ENCODE measurements around the gene PIR. TPM values are rescaled to one million over a fixed set of nuclear protein-coding genes. Genes with fewer than 3 reads are reported as not detected.
A peak's percentile ranks its signal among the peaks of the same experiment; 100 is the strongest.

The PIR gene
- total and polyA plus RNA-seq, 9 of the 15 experiments (the other 6 are each of a cell fraction or from before 2014, with no cell fraction given) = 7.5 to 29.8 (median 11.5) TPM

GRCh38 chrX:15418041-15418706, 75.0 kb downstream of the PIR start:
- Histone ChIP-seq H3K4me2 (ENCODE audit: insufficient read depth, low read length) (no peak overlapping the region), H3K9me1 (ENCODE audit: control insufficient read depth, insufficient read depth, low read length) (no peaks in the 10 kb centered on the region), H4K20me1 (replicated peaks; ENCODE audit: control insufficient read depth, insufficient read depth, low read length) (no peaks in the 10 kb centered on the region), H3K79me2 (ENCODE audit: control insufficient read depth, insufficient read depth, low read length) (no peaks in the 10 kb centered on the region), H3K36me3 (ENCODE audit: control insufficient read depth, insufficient read depth, low read length) (no peaks in the 10 kb centered on the region), H3K27ac (ENCODE audit: extremely low read depth, low read depth, low read length) (no peak overlapping the region), H2AFZ (ENCODE audit: low read depth, low read length) (no peak overlapping the region), H3K9me3 (replicated peaks; ENCODE audit: control insufficient read depth, insufficient read depth, low read depth, low read length) (no peaks in the 10 kb centered on the region), H3K9ac (ENCODE audit: insufficient read depth in 1 of 2, low read depth in 2 of 2, low read length in 2 of 2) (no peak overlapping the region), H3K4me3 (no peak overlapping the region), H3K4me1 (replicated peaks in 1 of 2; ENCODE audit: control insufficient read depth in 2 of 2, insufficient read depth in 2 of 2, low read length in 2 of 2) (no peaks in the 10 kb centered on the region), H3K27me3 (ENCODE audit: control insufficient read depth in 2 of 2, insufficient read depth in 2 of 2, low read length in 2 of 2) (no peaks in the 10 kb centered on the region)
- intact Hi-C loops (cut with micrococcal nuclease) = no loop called here
- no TSS peak for BruUV-seq (replicated peaks)
- no peak for FAIRE-seq
- ChIA-PET CTCF (ENCODE audit: low intra/inter-chr PET ratio) (no interaction called here), POLR2A (no interaction called here)
- in situ Hi-C loops (cut with MboI) = no loop called here
- TF ChIP-seq ZNF232 (CRISPR knock-in tag; IDR thresholded peaks at IDR 0.05) = no peak
- no peak for TF ChIP-seq ZNF639 (CRISPR knock-in tag; conservative IDR thresholded peaks at IDR 0.05 in 1 of 2, IDR thresholded peaks at IDR 0.05 in 1 of 2)
- peak; percentile 83 for TF ChIP-seq MEIS2 (IDR thresholded peaks at IDR 0.05; ENCODE audit: partially characterized antibody)
- no peak for TF ChIP-seq TEAD1 (CRISPR knock-in tag; IDR thresholded peaks at IDR 0.05)
- no peak for TF ChIP-seq DMBX1 (CRISPR knock-in tag; IDR thresholded peaks at IDR 0.05; ENCODE audit: borderline replicate concordance)
- TF ChIP-seq RCOR1 (IDR thresholded peaks at IDR 0.05; ENCODE audit: borderline replicate concordance in 1 of 2, low read depth in 2 of 2, low read length in 2 of 2) = peak in 1 of 2 experiments; percentile 27; a peak in 1 of 4 replicates
- no peak for TF ChIP-seq NR3C1 (CRISPR knock-in tag; IDR thresholded peaks at IDR 0.05)
- TF ChIP-seq USF2 (CRISPR knock-in tag; IDR thresholded peaks at IDR 0.05) = no peak
- TF ChIP-seq NFXL1 (CRISPR knock-in tag; IDR thresholded peaks at IDR 0.05) = no peak
- TF ChIP-seq PKNOX1 (IDR thresholded peaks at IDR 0.05) = 0 out of 2 replicates have a peak, but pooled peaks have one; percentile 8
- TF ChIP-seq PBX2 (CRISPR knock-in tag; IDR thresholded peaks at IDR 0.05; ENCODE audit: low read depth) = no peak
- TF ChIP-seq PBX2 (tag; conservative IDR thresholded peaks at IDR 0.05; ENCODE audit: low read depth) = peak; percentile 74
- TF ChIP-seq CBFA2T3 (IDR thresholded peaks at IDR 0.05) = 0 out of 2 replicates have a peak, but pooled peaks have one; percentile 8
- no peak for ATAC-seq
- 10% methylated on average over 6 of the region's 6 CpGs for WGBS (ENCODE audit: insufficient coverage, low coverage, missing lambda C conversion rate)
- no peak for DNase-seq (ENCODE audit: extremely low read depth in 1 of 4, low spot score in 3 of 4)
